A549 (cell line): Measurements from ENCODE around the gene DSP. TPM values are rescaled to one million over a fixed set of nuclear protein-coding genes. Genes with fewer than 3 reads are reported as not detected.

Source experiments
- ATAC-seq, 2 experiments: fragments of 200-7000 bp in 1 of 2; fragments of >200 bp in 1 of 2; cut with Nextera tagmentation in 1 of 2; cut with Tn5 transposase in 1 of 2; 3 replicates each; pipeline versions ENCODE4 v1.8.0 to v1.9.1; 2018 to 2020; ENCODE audit warnings: mild to moderate bottlenecking in 1 of 2, moderate library complexity in 1 of 2
- CTCF ChIA-PET: fragments of 300-600 bp; sonication (Branson Sonifier 250); formaldehyde crosslinking; extraction: SDS; loops from one replicate; lab custom pipeline; 2021; ENCODE audit warnings: antibody characterized with exemption, inconsistent platforms; lab: Yijun Ruan, JAX
- POLR2A ChIA-PET: fragments of 350-600 bp; formaldehyde crosslinking; extraction: SDS; loops from one replicate; lab custom pipeline; 2021; ENCODE audit warnings: antibody characterized with exemption, inconsistent platforms; lab: Yijun Ruan, JAX
- DNase-seq, 2 experiments: peaks; one replicate each; pipeline versions ENCODE4 v3.0.0 to v3.0.0-alpha.2; 2011 to 2016; ENCODE audit warnings: low read depth in 1 of 2, low spot score in 1 of 2
- FAIRE-seq: peaks from 2 replicates; lab custom pipeline; 2011; peaks lifted over from hg19 to GRCh38; lab: Jason Lieb, UNC
- H3K27ac ChIP-seq, 2 experiments: fragments of >200 bp; sonication (Bioruptor Twin); formaldehyde crosslinking; 3 replicates each; pipeline ENCODE4 v1.5.1; 2016 to 2017
- H3K4me1 ChIP-seq: fragments of >200 bp; sonication (Bioruptor Twin); formaldehyde crosslinking; 3 replicates; pipeline ENCODE4 v1.6.1; 2016
- H3K4me2 ChIP-seq: fragments of >200 bp; sonication (Bioruptor Twin); formaldehyde crosslinking; 3 replicates; pipeline ENCODE4 v1.6.1; 2016
- H3K4me3 ChIP-seq: fragments of >200 bp; sonication (Bioruptor Twin); formaldehyde crosslinking; 3 replicates; pipeline ENCODE4 v1.5.1; 2016
- H3K9me3 ChIP-seq: fragments of >200 bp; sonication (Bioruptor Twin); formaldehyde crosslinking; 3 replicates; pipeline ENCODE4 v1.6.1; 2016
- CBX8 ChIP-seq: fragments of 200-600 bp; sonication (generic); IDR thresholded peaks from 2 replicates; pipeline ENCODE4 v1.6.1; 2016
- EHMT2 ChIP-seq: fragments of 200-600 bp; sonication (generic); IDR thresholded peaks from 2 replicates; pipeline ENCODE4 v1.6.1; 2016; ENCODE audit warnings: antibody characterized with exemption, low read depth, mild to moderate bottlenecking, moderate library complexity
- EP300 ChIP-seq, 2 experiments: fragments of >200 bp; sonication (Bioruptor Twin); formaldehyde crosslinking; IDR thresholded peaks; 2 replicates in 1 of 2; 3 replicates in 1 of 2; pipeline ENCODE4 v1.6.1; 2016 to 2017
- FOSL2 ChIP-seq, 2 experiments: fragments of 450-650 bp in 1 of 2; fragments of >200 bp in 1 of 2; sonication (Bioruptor Twin) in 1 of 2; formaldehyde crosslinking; IDR thresholded peaks; 2 replicates each; pipeline versions ENCODE4 v1.5.0 to v1.6.1; 2016 to 2020; ENCODE audit warnings: mild to moderate bottlenecking in 1 of 2, moderate library complexity in 1 of 2
- HDAC2 ChIP-seq: fragments of 200-600 bp; sonication (generic); IDR thresholded peaks from 2 replicates; pipeline ENCODE4 v1.6.1; 2016
- HOXB13 ChIP-seq: fragments of 250-450 bp; sonication (Bioruptor Pico); IDR thresholded peaks from 2 replicates; pipeline ENCODE4 v1.5.0; 2020; ENCODE audit warnings: low read depth, mild to moderate bottlenecking, moderate library complexity
- JUN ChIP-seq, 2 experiments: fragments of >200 bp; sonication (Bioruptor Twin); formaldehyde crosslinking; IDR thresholded peaks; 2 replicates in 1 of 2; 3 replicates in 1 of 2; pipeline ENCODE4 v1.6.1; 2016 to 2017
- JUNB ChIP-seq: fragments of >200 bp; sonication (Bioruptor Twin); formaldehyde crosslinking; IDR thresholded peaks from 2 replicates; pipeline ENCODE4 v1.6.1; 2016
- KDM1A ChIP-seq: fragments of 200-600 bp; sonication (generic); IDR thresholded peaks from 2 replicates; pipeline ENCODE4 v1.6.1; 2016; ENCODE audit warnings: low read depth, mild to moderate bottlenecking
- MYC ChIP-seq: IDR thresholded peaks from 2 replicates; pipeline ENCODE4 v1.6.1; 2012; ENCODE audit warnings: mild to moderate bottlenecking, inconsistent platforms, low read length, improper control_type of control experiment, borderline replicate concordance
- PHF8 ChIP-seq: fragments of 200-600 bp; sonication (generic); IDR thresholded peaks from 2 replicates; pipeline ENCODE4 v1.6.1; 2016; ENCODE audit warnings: low read depth, mild to moderate bottlenecking, antibody characterized with exemption, moderate library complexity, borderline replicate concordance
- POLR2A ChIP-seq: IDR thresholded peaks from 2 replicates; pipeline ENCODE4 v1.6.1; 2012; ENCODE audit warnings: mild to moderate bottlenecking, low read length
- RAD21 ChIP-seq, 2 experiments: fragments of >200 bp in 1 of 2; sonication (Bioruptor Twin) in 1 of 2; formaldehyde crosslinking in 1 of 2; IDR thresholded peaks in 1 of 2; conservative IDR thresholded peaks in 1 of 2; 2 replicates in 1 of 2; 3 replicates in 1 of 2; pipeline ENCODE4 v1.6.1; 2012 to 2018; ENCODE audit warnings: inconsistent platforms in 1 of 2
- RFX5 ChIP-seq: fragments of 450-650 bp; IDR thresholded peaks from 2 replicates; pipeline ENCODE4 v1.7.1; 2014; ENCODE audit warnings: antibody characterized with exemption, mild to moderate bottlenecking, moderate library complexity
- SREBF2 ChIP-seq: fragments of 450-650 bp; IDR thresholded peaks from 2 replicates; pipeline ENCODE4 v1.6.1; 2014; ENCODE audit warnings: mild to moderate bottlenecking, moderate library complexity
- TFCP2L1 ChIP-seq: fragments of 250-450 bp; sonication (Bioruptor Pico); IDR thresholded peaks from 2 replicates; pipeline ENCODE4 v1.5.0; 2021; ENCODE audit warnings: mild to moderate bottlenecking
- ZC3H11A ChIP-seq: fragments of 450-650 bp; IDR thresholded peaks from 2 replicates; pipeline ENCODE4 v1.6.1; 2014; ENCODE audit warnings: antibody characterized with exemption, mild to moderate bottlenecking
- WGBS: methylation state at CpG from one replicate; pipeline ENCODE4 v1.1.6; 2017; ENCODE audit errors: missing lambda C conversion rate; 5-methylcytosine and 5-hydroxymethylcytosine counted together
- polyA plus RNA-seq, 4 experiments: library from polyadenylated mRNA; depleted of rRNA in 3 of 4; stranded (reverse); fragments of >200 nt; fragmentation: RNase III in 1 of 4; extraction: RNeasy Plus Mini Kit Qiagen cat#74134 plus additional on column Dnase treatment in 1 of 4; gene quantifications; 2 replicates in 3 of 4; 3 replicates in 1 of 4; pipeline ENCODE4 v1.2.3, GENCODE V29; 2011 to 2017
- TF ChIP-seq, protein P1 (sequence below): IDR thresholded peaks from 2 replicates; pipeline ENCODE4 v1.6.1; 2012; ENCODE audit warnings: low read depth, borderline replicate concordance
- TF ChIP-seq, protein P2 (sequence below): fragments of 150-350 bp; IDR thresholded peaks from 2 replicates; pipeline ENCODE4 v1.6.1; 2014; ENCODE audit warnings: low read depth, mild to moderate bottlenecking, low read length
- TF ChIP-seq, protein P3 (sequence below): fragments of 250-450 bp; sonication (Bioruptor Pico); IDR thresholded peaks from 2 replicates; pipeline ENCODE4 v1.5.0; 2020; ENCODE audit warnings: low read depth, mild to moderate bottlenecking, moderate library complexity
- TF ChIP-seq, protein P4 (sequence below): IDR thresholded peaks from 2 replicates; pipeline ENCODE4 v1.6.1; 2012

DSP gene
- polyA plus RNA-seq, 2 of the 4 experiments (the other 2 are of a cell fraction): 15.2 to 34.1 TPM

GRCh38 chr6:7500752-7501282 is 40.7 kb upstream of the DSP start (continued):
- no peak for TF ChIP-seq HDAC2
- TF ChIP-seq, all 56 proteins: peak for 0

- ChIA-PET POLR2A (no interaction called here), CTCF (interaction anchor here (0.7 kb wide), 1 partner anchor 11 kb away, joined by 3 read pairs; no protein-coding TSS in a partner anchor)
- Histone ChIP-seq H3K4me1 (peaks cover 14% of the 10 kb centered on the region), H3K27ac (no peak overlapping the region), H3K4me2 (no peak overlapping the region), H3K9me3 (no peaks in the 10 kb centered on the region), H3K4me3 (no peak overlapping the region)
- ATAC-seq: no peak
- no peak for FAIRE-seq
- TF ChIP-seq ZC3H11A (no peak), POLR2A (no peak), HOXB13 (CRISPR knock-in tag) (no peak)
- TF ChIP-seq, protein P1, sequence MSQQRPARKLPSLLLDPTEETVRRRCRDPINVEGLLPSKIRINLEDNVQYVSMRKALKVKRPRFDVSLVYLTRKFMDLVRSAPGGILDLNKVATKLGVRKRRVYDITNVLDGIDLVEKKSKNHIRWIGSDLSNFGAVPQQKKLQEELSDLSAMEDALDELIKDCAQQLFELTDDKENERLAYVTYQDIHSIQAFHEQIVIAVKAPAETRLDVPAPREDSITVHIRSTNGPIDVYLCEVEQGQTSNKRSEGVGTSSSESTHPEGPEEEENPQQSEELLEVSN: no peak
- DNase-seq: no peak
- WGBS: 90% methylated on average over 6 of the region's 11 CpGs
Observed at GRCh38 chr6:7502743-7503142, 38.7 kb upstream of the DSP start.

- Histone ChIP-seq H3K27ac (peak overlapping the region in 1 of 2 experiments; percentile 64; a peak in 2 of 6 replicates), H3K4me2 (no peak overlapping the region), H3K9me3 (no peaks in the 10 kb centered on the region), H3K4me3 (no peak overlapping the region), H3K4me1 (peaks cover 14% of the 10 kb centered on the region)
- no peak for TF ChIP-seq EHMT2
- TF ChIP-seq PHF8: no peak
- no peak for TF ChIP-seq SREBF2
- no peak for TF ChIP-seq CBX8
- no peak for TF ChIP-seq KDM1A
- TF ChIP-seq, protein P2, sequence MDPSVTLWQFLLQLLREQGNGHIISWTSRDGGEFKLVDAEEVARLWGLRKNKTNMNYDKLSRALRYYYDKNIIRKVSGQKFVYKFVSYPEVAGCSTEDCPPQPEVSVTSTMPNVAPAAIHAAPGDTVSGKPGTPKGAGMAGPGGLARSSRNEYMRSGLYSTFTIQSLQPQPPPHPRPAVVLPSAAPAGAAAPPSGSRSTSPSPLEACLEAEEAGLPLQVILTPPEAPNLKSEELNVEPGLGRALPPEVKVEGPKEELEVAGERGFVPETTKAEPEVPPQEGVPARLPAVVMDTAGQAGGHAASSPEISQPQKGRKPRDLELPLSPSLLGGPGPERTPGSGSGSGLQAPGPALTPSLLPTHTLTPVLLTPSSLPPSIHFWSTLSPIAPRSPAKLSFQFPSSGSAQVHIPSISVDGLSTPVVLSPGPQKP: no peak
- TF ChIP-seq ZC3H11A: no peak
- no peak for TF ChIP-seq RFX5
- 84% methylated on average over 6 of the region's 6 CpGs for WGBS
- ATAC-seq (no peak), FAIRE-seq (no peak), DNase-seq (no peak)
- ChIA-PET POLR2A (no interaction called here), CTCF (interaction anchor here (0.9 kb wide), 1 partner anchor 20 kb away, joined by 3 read pairs; no protein-coding TSS in a partner anchor)
Observed at GRCh38 chr6:7504041-7504440, 37.4 kb upstream of the DSP start.

- Histone ChIP-seq H3K4me3 (no peak overlapping the region), H3K4me1 (peaks cover 14% of the 10 kb centered on the region)
- peak; percentile 56 to 81 for DNase-seq
- peak in 1 of 2 experiments; percentile 21; a peak in 1 of 5 replicates for TF ChIP-seq EP300 (IDR thresholded peaks at IDR 0.05)
- no peak for TF ChIP-seq HOXB13 (CRISPR knock-in tag)
- TF ChIP-seq, protein P3, sequence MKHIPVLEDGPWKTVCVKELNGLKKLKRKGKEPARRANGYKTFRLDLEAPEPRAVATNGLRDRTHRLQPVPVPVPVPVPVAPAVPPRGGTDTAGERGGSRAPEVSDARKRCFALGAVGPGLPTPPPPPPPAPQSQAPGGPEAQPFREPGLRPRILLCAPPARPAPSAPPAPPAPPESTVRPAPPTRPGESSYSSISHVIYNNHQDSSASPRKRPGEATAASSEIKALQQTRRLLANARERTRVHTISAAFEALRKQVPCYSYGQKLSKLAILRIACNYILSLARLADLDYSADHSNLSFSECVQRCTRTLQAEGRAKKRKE (CRISPR knock-in tag): no peak
- peak in 1 of 2 experiments; percentile 25; a peak in 1 of 5 replicates for TF ChIP-seq JUN (IDR thresholded peaks at IDR 0.05)
- no peak for TF ChIP-seq EHMT2
- 0 out of 5 replicates have a peak, but pooled peaks of 1 of the 2 experiments have one; percentile 5 for TF ChIP-seq RAD21 (conservative IDR thresholded peaks at IDR 0.05 in 1 of 2, IDR thresholded peaks at IDR 0.05 in 1 of 2)
- no peak; the same call in 1 of the 2 replicates for TF ChIP-seq FOSL2 (IDR thresholded peaks at IDR 0.05)
- peak; percentile 67 for TF ChIP-seq FOSL2 (CRISPR knock-in tag; IDR thresholded peaks at IDR 0.05)
- TF ChIP-seq, protein P1: no peak
- TF ChIP-seq MYC: no peak
- no peak for TF ChIP-seq TFCP2L1
- TF ChIP-seq JUNB: peak; percentile 34; the same call in 1 of the 2 replicates
- TF ChIP-seq, protein P4, sequence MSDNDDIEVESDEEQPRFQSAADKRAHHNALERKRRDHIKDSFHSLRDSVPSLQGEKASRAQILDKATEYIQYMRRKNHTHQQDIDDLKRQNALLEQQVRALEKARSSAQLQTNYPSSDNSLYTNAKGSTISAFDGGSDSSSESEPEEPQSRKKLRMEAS: peak; percentile 30; the same call in 1 of the 2 replicates
- TF ChIP-seq, all 56 proteins: peak for 6
- WGBS: 20% methylated on average over 10 of the region's 10 CpGs
- peak; percentile 91 to 95 for ATAC-seq
- no peaks in the 10 kb centered on the region for H3K9me3 ChIP-seq
- POLR2A ChIA-PET: interaction anchor here (1.0 to 2.0 kb wide), 3 partner anchors 25 to 37 kb away, joined by 3 to 11 read pairs (median 7); partner anchors contain the start of gene DSP
- FAIRE-seq: no peak
- peak overlapping the region; percentile 68 for H3K4me2 ChIP-seq
- peak overlapping the region; percentile 61 to 64 for H3K27ac ChIP-seq
- CTCF ChIA-PET: interaction anchor here (0.7 kb wide), 1 partner anchor 807 kb away, joined by 3 read pairs; no protein-coding TSS in a partner anchor
Observed at GRCh38 chr6:7505189-7505699, 36.2 kb upstream of the DSP start.
